Fibroblast of pulmonary artery (primary cell): ENCODE data around the gene TULP4.

Experiments
- DNase-seq: peaks from one replicate; pipeline ENCODE4 v3.0.0-alpha.2; 2010; ENCODE audit warnings: low read depth
- H3K4me3 ChIP-seq: replicated peaks from 2 replicates; pipeline ENCODE4 v1.5.1; 2011; ENCODE audit warnings: low read depth, mild to moderate bottlenecking, control low read depth, low read length, moderate library complexity
- TF ChIP-seq, protein P1 (sequence below): IDR thresholded peaks from 2 replicates; pipeline ENCODE4 v1.5.1; 2011; ENCODE audit warnings: mild to moderate bottlenecking, control low read depth, low read length, inconsistent platforms; ENCODE audit errors: missing control alignments

Gene TULP4

DNA sequence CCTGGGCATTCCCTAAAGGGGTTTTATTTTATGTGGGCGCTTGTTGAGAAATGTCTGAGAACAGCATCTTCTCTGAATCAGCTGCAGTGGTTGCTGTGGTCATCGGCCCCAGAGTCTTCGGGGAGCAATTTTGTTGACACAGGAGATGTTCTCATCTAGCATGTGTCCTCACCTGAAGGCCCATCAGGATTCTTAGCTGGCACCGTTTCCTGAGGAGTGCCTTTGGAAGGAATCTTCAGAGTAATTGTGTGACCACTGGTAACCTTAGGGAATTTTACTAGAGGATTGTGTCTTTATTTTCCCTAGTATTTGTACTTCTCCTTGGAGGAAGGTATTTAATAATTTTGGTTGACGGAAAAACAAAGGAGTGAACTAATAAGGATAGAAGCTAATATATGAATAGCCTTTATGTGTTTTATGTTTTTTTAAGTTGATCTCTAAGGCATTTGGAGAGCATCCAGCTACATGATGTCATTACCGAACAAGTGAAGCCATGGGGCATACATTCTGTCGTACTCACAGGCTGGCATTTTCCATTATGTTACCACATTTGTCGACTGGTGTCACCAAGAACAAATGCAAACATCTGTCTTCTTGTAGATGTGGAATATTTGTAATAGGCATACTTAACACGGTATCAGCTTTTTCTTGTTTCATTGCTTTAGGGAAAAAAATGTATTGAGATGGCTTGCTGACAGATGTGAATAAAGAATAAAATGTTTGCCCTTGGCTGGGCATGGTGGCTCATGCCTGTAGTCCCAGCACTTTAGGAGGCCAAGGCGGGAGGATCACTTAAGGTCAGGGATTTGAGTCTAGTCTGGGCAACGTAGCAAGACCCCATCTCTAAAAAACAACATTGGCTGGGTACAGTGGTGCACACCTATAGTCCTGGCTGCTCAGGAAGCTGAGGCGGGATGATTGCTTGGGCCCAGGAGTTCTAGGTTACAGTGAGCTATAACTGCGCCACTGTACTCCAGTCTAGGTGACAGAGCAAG is 41.9 kb downstream of the TULP4 start:
- peak; percentile 37 for DNase-seq
- TF ChIP-seq, protein P1, sequence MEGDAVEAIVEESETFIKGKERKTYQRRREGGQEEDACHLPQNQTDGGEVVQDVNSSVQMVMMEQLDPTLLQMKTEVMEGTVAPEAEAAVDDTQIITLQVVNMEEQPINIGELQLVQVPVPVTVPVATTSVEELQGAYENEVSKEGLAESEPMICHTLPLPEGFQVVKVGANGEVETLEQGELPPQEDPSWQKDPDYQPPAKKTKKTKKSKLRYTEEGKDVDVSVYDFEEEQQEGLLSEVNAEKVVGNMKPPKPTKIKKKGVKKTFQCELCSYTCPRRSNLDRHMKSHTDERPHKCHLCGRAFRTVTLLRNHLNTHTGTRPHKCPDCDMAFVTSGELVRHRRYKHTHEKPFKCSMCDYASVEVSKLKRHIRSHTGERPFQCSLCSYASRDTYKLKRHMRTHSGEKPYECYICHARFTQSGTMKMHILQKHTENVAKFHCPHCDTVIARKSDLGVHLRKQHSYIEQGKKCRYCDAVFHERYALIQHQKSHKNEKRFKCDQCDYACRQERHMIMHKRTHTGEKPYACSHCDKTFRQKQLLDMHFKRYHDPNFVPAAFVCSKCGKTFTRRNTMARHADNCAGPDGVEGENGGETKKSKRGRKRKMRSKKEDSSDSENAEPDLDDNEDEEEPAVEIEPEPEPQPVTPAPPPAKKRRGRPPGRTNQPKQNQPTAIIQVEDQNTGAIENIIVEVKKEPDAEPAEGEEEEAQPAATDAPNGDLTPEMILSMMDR, result no peak
- H3K4me3 ChIP-seq, result no peak overlapping the region

DNA sequence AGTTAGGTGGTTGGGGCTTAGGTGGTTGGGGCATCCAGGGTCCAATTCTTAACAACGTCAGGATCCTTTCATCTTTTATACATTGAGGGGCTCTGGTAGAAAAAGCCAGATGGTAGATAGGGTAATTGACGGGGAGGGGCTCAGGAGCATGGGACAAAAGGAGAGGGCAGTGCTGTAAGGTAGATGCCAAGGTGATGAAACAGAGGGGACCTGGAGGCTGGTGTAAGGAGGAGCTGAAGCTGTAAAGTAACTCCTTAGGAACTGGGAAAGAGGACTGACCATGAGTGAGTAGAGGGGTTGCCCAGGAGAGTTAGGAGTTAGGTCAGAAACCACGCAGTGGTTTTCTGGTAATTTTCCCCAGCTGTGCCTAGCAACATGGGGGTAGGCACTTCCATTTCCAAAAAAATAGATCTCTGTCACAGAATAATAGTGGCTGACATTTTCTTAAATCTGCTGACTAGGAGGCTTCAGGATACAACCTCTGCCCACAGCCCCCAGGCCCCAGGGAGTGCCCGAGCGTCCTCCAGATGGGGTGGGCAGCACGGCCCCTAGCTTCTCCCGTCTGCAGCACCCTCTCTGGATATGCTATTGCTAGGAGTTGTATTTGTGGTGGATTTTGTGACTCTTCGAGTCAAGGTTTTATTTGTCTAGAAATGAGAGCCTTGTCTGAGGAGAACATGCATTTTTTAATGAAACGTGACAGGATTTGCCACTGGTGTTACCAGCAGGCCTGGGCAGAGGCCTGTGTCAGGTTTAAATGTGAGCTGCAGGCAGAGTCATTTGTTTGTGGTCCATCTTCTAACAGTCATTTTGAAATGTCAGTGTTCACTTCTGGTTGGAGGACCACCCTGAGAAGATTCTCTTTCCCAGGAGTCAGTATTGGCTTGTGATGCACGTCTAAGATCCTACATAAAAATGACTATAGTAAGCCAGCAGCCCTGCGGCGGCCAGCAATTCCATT is 44.6 kb downstream of the TULP4 start:
- no peak for DNase-seq
- TF ChIP-seq, protein P1, result no peak

DNA sequence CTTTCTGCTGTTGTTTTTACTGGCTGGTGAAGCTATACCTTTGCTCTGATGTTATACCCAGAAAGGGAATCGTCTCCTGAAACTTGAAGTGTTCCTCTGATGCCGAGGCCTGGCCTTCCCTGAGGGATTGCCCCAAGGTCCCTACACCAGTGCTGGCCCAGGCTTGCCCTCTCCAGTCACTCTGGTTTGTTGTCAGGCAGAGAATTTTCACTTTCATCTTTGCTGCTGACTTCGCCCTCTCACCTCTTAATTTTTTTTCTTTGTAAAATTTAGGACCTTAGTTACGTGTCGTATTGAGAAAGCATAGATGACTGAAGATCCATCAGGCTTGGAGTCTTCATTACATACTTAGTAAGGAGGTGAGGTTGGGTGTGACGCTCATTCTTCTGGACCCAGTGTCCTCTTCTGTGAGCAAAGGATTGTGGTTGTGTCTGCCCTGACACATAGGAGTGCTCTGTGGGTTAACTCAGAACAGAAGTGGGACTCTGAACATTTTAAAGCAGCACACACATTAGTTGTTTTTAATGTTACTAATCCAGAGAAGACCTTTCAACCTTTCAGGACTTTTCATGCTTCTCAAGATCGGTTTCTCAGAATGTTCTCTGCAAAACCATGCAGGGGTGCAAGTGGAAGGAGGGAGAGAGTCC is 45.4 kb downstream of the TULP4 start:
- DNase-seq, result no peak
- no peak overlapping the region for H3K4me3 ChIP-seq
- TF ChIP-seq, protein P1, result no peak

More for the DNA sequence above, 44.6 kb downstream of the TULP4 start:
- no peak overlapping the region for H3K4me3 ChIP-seq

DNA sequence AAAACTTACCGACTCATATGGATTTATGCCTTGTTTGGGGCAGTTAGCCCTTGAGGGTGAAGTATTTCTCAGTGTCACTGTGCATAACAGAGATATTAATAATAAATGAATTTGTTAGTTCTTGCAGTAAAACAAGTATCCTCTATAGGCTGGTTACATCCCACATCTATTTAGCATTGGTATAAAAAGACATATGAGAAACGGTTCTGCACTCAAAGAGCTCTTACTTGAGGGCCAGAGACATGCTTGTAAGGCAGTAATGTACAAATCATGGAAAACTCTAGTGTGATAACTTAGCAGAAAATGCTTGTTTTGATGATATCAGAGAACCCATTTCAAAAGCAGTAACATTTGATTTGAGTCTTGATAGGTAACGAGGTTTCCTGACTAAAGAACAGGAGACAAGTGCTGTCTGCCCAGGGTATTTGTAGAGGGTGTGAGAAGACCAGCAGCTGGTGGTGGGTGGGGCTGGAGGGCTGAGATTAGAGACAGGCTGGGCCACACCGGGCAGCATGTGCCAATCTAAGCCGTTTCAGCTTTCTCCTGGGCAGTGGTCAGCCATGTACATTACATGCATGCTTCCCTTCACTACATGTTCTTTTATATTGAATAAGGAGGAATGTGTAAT is 46.3 kb downstream of the TULP4 start:
- H3K4me3 ChIP-seq, result no peak overlapping the region
- TF ChIP-seq, protein P1, result no peak
- DNase-seq, result no peak

DNA sequence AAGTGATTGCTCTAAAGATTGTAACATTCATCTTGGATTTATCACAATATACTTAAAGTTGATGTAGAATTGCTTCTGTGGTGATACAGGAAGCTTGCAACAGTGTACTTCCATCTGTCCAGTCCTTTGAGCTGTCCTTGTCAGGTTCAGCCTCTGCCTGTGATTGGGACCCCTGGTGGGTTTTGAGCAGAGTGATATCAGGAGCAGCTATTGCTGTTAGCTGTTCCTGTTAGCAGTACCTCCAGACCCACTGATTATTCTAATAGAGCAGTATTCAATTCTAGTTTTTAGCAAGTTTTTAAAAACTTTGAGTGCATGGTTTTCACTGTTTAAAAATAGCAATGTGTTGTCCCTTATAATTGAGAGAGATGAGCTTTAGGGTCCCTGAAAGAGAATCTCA is 48.8 kb downstream of the TULP4 start:
- no peak overlapping the region for H3K4me3 ChIP-seq
- TF ChIP-seq, protein P1, result no peak
- DNase-seq, result no peak
